ES-I3 (cell line): ENCODE measurements around the gene CASP12.

Experiments used
- H3K36me3 ChIP-seq: 2 replicates; pipeline ENCODE4 v1.6.1; 2013; ENCODE audit warnings: mild to moderate bottlenecking, low read length, control low read depth, moderate library complexity; ENCODE audit not compliant: insufficient read depth
- H3K4me1 ChIP-seq: 2 replicates; pipeline ENCODE4 v1.6.1; 2013; ENCODE audit warnings: mild to moderate bottlenecking, control low read depth, low read length; ENCODE audit not compliant: insufficient read depth
- H3K9ac ChIP-seq: 2 replicates; pipeline ENCODE4 v1.6.1; 2013; ENCODE audit warnings: low read depth, mild to moderate bottlenecking, low read length, moderate library complexity
- H3K9me3 ChIP-seq: 2 replicates; pipeline ENCODE4 v1.6.1; 2013; ENCODE audit warnings: mild to moderate bottlenecking, low read length, moderate library complexity; ENCODE audit not compliant: control insufficient read depth, insufficient read depth

Gene CASP12

GRCh38 chr11:104872393-104872792 is 25.9 kb downstream of the CASP12 start:
- H3K4me1 ChIP-seq = no peaks in the 10 kb centered on the region; the same call in 1 of the 2 replicates
- no peaks in the 10 kb centered on the region for H3K36me3 ChIP-seq
- no peaks in the 10 kb centered on the region for H3K9me3 ChIP-seq
- no peak overlapping the region for H3K9ac ChIP-seq

GRCh38 chr11:104870910-104871309 is 27.4 kb downstream of the CASP12 start:
- no peaks in the 10 kb centered on the region for H3K36me3 ChIP-seq
- H3K9ac ChIP-seq = no peak overlapping the region
- H3K9me3 ChIP-seq = no peaks in the 10 kb centered on the region
- H3K4me1 ChIP-seq = no peaks in the 10 kb centered on the region; the same call in 1 of the 2 replicates

GRCh38 chr11:104866815-104867214 is 31.4 kb downstream of the CASP12 start:
- no peaks in the 10 kb centered on the region; the same call in 1 of the 2 replicates for H3K4me1 ChIP-seq
- H3K9ac ChIP-seq = no peak overlapping the region
- H3K9me3 ChIP-seq = peaks cover 2% of the 10 kb centered on the region; the same call in 1 of the 2 replicates
- H3K36me3 ChIP-seq = no peaks in the 10 kb centered on the region

GRCh38 chr11:104858882-104859775 is 39.1 kb downstream of the CASP12 start:
- H3K9me3 ChIP-seq = no peaks in the 10 kb centered on the region
- H3K9ac ChIP-seq = no peak overlapping the region
- no peaks in the 10 kb centered on the region; the same call in 1 of the 2 replicates for H3K4me1 ChIP-seq

GRCh38 chr11:104856607-104857006 is 41.7 kb downstream of the CASP12 start:
- Histone ChIP-seq H3K9ac (no peak overlapping the region), H3K9me3 (no peaks in the 10 kb centered on the region), H3K4me1 (no peaks in the 10 kb centered on the region; the same call in 1 of the 2 replicates), H3K36me3 (no peaks in the 10 kb centered on the region)

More at GRCh38 chr11:104858882-104859775, 39.1 kb downstream of the CASP12 start:
- no peaks in the 10 kb centered on the region for H3K36me3 ChIP-seq

- Histone ChIP-seq H3K9ac (no peak overlapping the region), H3K4me1 (no peaks in the 10 kb centered on the region; the same call in 1 of the 2 replicates), H3K36me3 (no peaks in the 10 kb centered on the region), H3K9me3 (no peaks in the 10 kb centered on the region)
Observed at GRCh38 chr11:104855965-104856364, 42.3 kb downstream of the CASP12 start.

- no peak overlapping the region for H3K9ac ChIP-seq
- H3K9me3 ChIP-seq = no peaks in the 10 kb centered on the region
- H3K4me1 ChIP-seq = no peaks in the 10 kb centered on the region; the same call in 1 of the 2 replicates
- no peaks in the 10 kb centered on the region for H3K36me3 ChIP-seq
Observed at GRCh38 chr11:104853276-104853675, 45.0 kb downstream of the CASP12 start.

- Histone ChIP-seq H3K9me3 (no peaks in the 10 kb centered on the region), H3K4me1 (no peaks in the 10 kb centered on the region; the same call in 1 of the 2 replicates), H3K36me3 (no peaks in the 10 kb centered on the region), H3K9ac (no peak overlapping the region)
Observed at GRCh38 chr11:104852811-104853210, 45.4 kb downstream of the CASP12 start.

GRCh38 chr11:104846216-104846615 is 52.0 kb downstream of the CASP12 start:
- Histone ChIP-seq H3K9ac (no peak overlapping the region), H3K9me3 (no peaks in the 10 kb centered on the region), H3K36me3 (no peaks in the 10 kb centered on the region), H3K4me1 (no peaks in the 10 kb centered on the region)

- no peaks in the 10 kb centered on the region for H3K4me1 ChIP-seq
- no peak overlapping the region for H3K9ac ChIP-seq
- H3K9me3 ChIP-seq = no peaks in the 10 kb centered on the region
- no peaks in the 10 kb centered on the region for H3K36me3 ChIP-seq
Observed at GRCh38 chr11:104844451-104844850, 53.8 kb downstream of the CASP12 start.

GRCh38 chr11:104843150-104843836 is 55.0 kb downstream of the CASP12 start:
- peaks cover 3% of the 10 kb centered on the region for H3K9me3 ChIP-seq
- H3K36me3 ChIP-seq = no peaks in the 10 kb centered on the region
- H3K4me1 ChIP-seq = no peaks in the 10 kb centered on the region
- H3K9ac ChIP-seq = no peak overlapping the region

GRCh38 chr11:104841973-104842525 is 56.2 kb downstream of the CASP12 start:
- H3K4me1 ChIP-seq = no peaks in the 10 kb centered on the region
- no peak overlapping the region for H3K9ac ChIP-seq
- H3K9me3 ChIP-seq = peaks cover 3% of the 10 kb centered on the region
- no peaks in the 10 kb centered on the region for H3K36me3 ChIP-seq

GRCh38 chr11:104841185-104841584 is 57.1 kb downstream of the CASP12 start:
- Histone ChIP-seq H3K9ac (no peak overlapping the region), H3K9me3 (peaks cover 3% of the 10 kb centered on the region), H3K4me1 (no peaks in the 10 kb centered on the region), H3K36me3 (no peaks in the 10 kb centered on the region)

GRCh38 chr11:104837969-104838639 is 60.2 kb downstream of the CASP12 start:
- H3K36me3 ChIP-seq = no peaks in the 10 kb centered on the region
- peaks cover 3% of the 10 kb centered on the region for H3K9me3 ChIP-seq

More at GRCh38 chr11:104837969-104838639, 60.2 kb downstream of the CASP12 start:
- H3K4me1 ChIP-seq = no peaks in the 10 kb centered on the region
- no peak overlapping the region for H3K9ac ChIP-seq
